HG03575 (cell line): Measurements from ENCODE around the gene WDR18.

Experiments used
- ATAC-seq: cut with Tn5 transposase; IDR thresholded peaks from one replicate; pipeline ENCODE4 v1.9.1; 2021; ENCODE audit not compliant: unreplicated experiment, insufficient number of reproducible peaks, low FRiP score; ENCODE audit errors: extremely low read depth

Gene WDR18

GRCh38 chr19:961866-962620 is 22.1 kb upstream of the WDR18 start:
- ATAC-seq, result no peak

- no peak for ATAC-seq
Measured at GRCh38 chr19:962683-963400, 21.3 kb upstream of the WDR18 start.

GRCh38 chr19:963486-963951 is 20.6 kb upstream of the WDR18 start:
- ATAC-seq, result no peak

- no peak for ATAC-seq
Measured at GRCh38 chr19:964116-964520, 20.0 kb upstream of the WDR18 start.

- no peak for ATAC-seq
Measured at GRCh38 chr19:964761-965694, 19.1 kb upstream of the WDR18 start.

GRCh38 chr19:966485-967088 is 17.6 kb upstream of the WDR18 start:
- ATAC-seq, result no peak

GRCh38 chr19:970695-971094 is 13.4 kb upstream of the WDR18 start:
- ATAC-seq, result no peak

- ATAC-seq, result no peak
Measured at GRCh38 chr19:971795-972194, 12.3 kb upstream of the WDR18 start.

GRCh38 chr19:972281-972680 is 11.9 kb upstream of the WDR18 start:
- no peak for ATAC-seq

- ATAC-seq, result no peak
Measured at GRCh38 chr19:973726-974563, 10.2 kb upstream of the WDR18 start.

- ATAC-seq, result no peak
Measured at GRCh38 chr19:974564-975257, 9.4 kb upstream of the WDR18 start.

GRCh38 chr19:976476-976875 is 7.7 kb upstream of the WDR18 start:
- ATAC-seq, result no peak

- no peak for ATAC-seq
Measured at GRCh38 chr19:977058-977464, 7.1 kb upstream of the WDR18 start.

- no peak for ATAC-seq
Measured at GRCh38 chr19:979318-979741, 4.8 kb upstream of the WDR18 start.

- ATAC-seq, result no peak
Measured at GRCh38 chr19:980133-980998, 3.8 kb upstream of the WDR18 start.

- no peak for ATAC-seq
Measured at GRCh38 chr19:982567-983170, 1.5 kb upstream of the WDR18 start.
